Liver (tissue), 3 donors: ENCODE data around the gene BMP8A.
"Not testable (repeated sequence)": the region's sequence is repeated elsewhere in the genome, so short reads cannot be mapped to it uniquely, and the experiment has no call there.

ENCODE experiments used
- EGR1 ChIP-seq, 2 donors: IDR thresholded peaks; 2 replicates each; pipeline ENCODE4 v1.6.1; 2016 to 2018; ENCODE audit warnings: antibody characterized with exemption in 2 of 2, low read depth in 2 of 2
- FOXA1 ChIP-seq: IDR thresholded peaks from 2 replicates; pipeline ENCODE4 v1.6.1; 2016; ENCODE audit warnings: antibody characterized with exemption
- GABPA ChIP-seq, 2 donors: IDR thresholded peaks in 1 of 2; conservative IDR thresholded peaks in 1 of 2; 2 replicates each; pipeline ENCODE4 v1.6.1; 2016; ENCODE audit warnings: antibody characterized with exemption in 2 of 2, mild to moderate bottlenecking in 1 of 2, moderate library complexity in 1 of 2
- JUND ChIP-seq, 2 donors: IDR thresholded peaks; 2 replicates each; pipeline ENCODE4 v1.6.1; 2016; ENCODE audit warnings: antibody characterized with exemption in 2 of 2
- NR2F2 ChIP-seq: IDR thresholded peaks from 2 replicates; pipeline ENCODE4 v1.6.1; 2016; ENCODE audit warnings: antibody characterized with exemption
- RXRA ChIP-seq, 2 donors: IDR thresholded peaks; 2 replicates each; pipeline ENCODE4 v1.6.1; 2017 to 2018; ENCODE audit warnings: antibody characterized with exemption in 2 of 2, mild to moderate bottlenecking in 1 of 2
- SP1 ChIP-seq: IDR thresholded peaks from 2 replicates; pipeline ENCODE4 v1.6.1; 2018; ENCODE audit warnings: antibody characterized with exemption, mild to moderate bottlenecking
- TAF1 ChIP-seq: conservative IDR thresholded peaks from 2 replicates; pipeline ENCODE4 v1.6.1; 2016; ENCODE audit warnings: antibody characterized with exemption, mild to moderate bottlenecking
- YY1 ChIP-seq: IDR thresholded peaks from 2 replicates; pipeline ENCODE4 v1.6.1; 2016; ENCODE audit warnings: antibody characterized with exemption, mild to moderate bottlenecking
- TF ChIP-seq, protein P1 (sequence below): fragments of 150-350 bp; IDR thresholded peaks from 2 replicates; pipeline ENCODE4 v1.5.1; 2017; ENCODE audit warnings: improper control_type of control experiment, low read depth, low read length; ENCODE audit not compliant: missing input control
- TF ChIP-seq, protein P2 (sequence below): IDR thresholded peaks from 2 replicates; pipeline ENCODE4 v1.6.1; 2016; ENCODE audit warnings: antibody characterized with exemption, mild to moderate bottlenecking
- TF ChIP-seq, protein P3 (sequence below): IDR thresholded peaks from 2 replicates; pipeline ENCODE4 v1.6.1; 2016; ENCODE audit warnings: antibody characterized with exemption
- TF ChIP-seq, protein P4 (sequence below): IDR thresholded peaks from 2 replicates; pipeline ENCODE4 v1.6.1; 2016; ENCODE audit warnings: antibody characterized with exemption
- TF ChIP-seq, protein P5 (sequence below): IDR thresholded peaks from 2 replicates; pipeline ENCODE4 v1.6.1; 2016; ENCODE audit warnings: antibody characterized with exemption
- donor health status: healthy.
- donor health status: healthy.

DNA sequence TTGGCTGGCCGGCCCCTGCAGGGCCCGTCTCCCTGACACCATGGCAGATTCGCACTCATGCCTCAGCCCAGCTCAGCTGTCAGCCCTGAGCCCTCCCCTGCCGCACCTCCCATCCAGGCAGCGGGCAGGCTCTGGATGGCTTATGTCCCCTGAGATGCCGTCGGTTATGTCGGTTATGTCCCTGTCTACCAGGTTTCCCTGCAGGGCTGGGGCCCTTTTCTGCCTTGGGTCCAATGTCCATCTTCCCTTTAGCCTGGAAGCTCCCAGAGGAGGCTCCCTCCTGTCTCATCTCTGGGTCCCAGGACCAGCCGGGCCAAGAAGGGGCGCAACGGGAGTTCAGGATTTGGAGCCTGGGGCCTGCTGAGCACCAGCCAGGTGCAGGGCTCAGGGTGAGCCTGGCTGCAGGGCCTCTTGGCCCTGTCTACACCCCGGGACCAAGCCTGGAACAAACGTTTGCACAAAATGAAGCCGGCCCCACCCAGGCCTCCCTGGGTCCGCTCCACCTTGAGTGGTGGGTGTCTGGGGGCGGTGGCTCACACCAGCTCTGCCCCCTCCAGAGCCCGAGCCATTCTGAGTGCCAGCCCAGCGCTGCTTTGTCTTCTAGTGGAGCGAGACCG, 19.2 kb downstream of the BMP8A start:
- TF ChIP-seq, protein P1, sequence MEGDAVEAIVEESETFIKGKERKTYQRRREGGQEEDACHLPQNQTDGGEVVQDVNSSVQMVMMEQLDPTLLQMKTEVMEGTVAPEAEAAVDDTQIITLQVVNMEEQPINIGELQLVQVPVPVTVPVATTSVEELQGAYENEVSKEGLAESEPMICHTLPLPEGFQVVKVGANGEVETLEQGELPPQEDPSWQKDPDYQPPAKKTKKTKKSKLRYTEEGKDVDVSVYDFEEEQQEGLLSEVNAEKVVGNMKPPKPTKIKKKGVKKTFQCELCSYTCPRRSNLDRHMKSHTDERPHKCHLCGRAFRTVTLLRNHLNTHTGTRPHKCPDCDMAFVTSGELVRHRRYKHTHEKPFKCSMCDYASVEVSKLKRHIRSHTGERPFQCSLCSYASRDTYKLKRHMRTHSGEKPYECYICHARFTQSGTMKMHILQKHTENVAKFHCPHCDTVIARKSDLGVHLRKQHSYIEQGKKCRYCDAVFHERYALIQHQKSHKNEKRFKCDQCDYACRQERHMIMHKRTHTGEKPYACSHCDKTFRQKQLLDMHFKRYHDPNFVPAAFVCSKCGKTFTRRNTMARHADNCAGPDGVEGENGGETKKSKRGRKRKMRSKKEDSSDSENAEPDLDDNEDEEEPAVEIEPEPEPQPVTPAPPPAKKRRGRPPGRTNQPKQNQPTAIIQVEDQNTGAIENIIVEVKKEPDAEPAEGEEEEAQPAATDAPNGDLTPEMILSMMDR = not testable (repeated sequence)
- TF ChIP-seq, protein P2, sequence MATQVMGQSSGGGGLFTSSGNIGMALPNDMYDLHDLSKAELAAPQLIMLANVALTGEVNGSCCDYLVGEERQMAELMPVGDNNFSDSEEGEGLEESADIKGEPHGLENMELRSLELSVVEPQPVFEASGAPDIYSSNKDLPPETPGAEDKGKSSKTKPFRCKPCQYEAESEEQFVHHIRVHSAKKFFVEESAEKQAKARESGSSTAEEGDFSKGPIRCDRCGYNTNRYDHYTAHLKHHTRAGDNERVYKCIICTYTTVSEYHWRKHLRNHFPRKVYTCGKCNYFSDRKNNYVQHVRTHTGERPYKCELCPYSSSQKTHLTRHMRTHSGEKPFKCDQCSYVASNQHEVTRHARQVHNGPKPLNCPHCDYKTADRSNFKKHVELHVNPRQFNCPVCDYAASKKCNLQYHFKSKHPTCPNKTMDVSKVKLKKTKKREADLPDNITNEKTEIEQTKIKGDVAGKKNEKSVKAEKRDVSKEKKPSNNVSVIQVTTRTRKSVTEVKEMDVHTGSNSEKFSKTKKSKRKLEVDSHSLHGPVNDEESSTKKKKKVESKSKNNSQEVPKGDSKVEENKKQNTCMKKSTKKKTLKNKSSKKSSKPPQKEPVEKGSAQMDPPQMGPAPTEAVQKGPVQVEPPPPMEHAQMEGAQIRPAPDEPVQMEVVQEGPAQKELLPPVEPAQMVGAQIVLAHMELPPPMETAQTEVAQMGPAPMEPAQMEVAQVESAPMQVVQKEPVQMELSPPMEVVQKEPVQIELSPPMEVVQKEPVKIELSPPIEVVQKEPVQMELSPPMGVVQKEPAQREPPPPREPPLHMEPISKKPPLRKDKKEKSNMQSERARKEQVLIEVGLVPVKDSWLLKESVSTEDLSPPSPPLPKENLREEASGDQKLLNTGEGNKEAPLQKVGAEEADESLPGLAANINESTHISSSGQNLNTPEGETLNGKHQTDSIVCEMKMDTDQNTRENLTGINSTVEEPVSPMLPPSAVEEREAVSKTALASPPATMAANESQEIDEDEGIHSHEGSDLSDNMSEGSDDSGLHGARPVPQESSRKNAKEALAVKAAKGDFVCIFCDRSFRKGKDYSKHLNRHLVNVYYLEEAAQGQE = not testable (repeated sequence)
- TF ChIP-seq GABPA (IDR thresholded peaks at IDR 0.05 in 1 of 2, conservative IDR thresholded peaks at IDR 0.05 in 1 of 2); YY1; JUND (IDR thresholded peaks at IDR 0.05); RXRA (IDR thresholded peaks at IDR 0.05); FOXA1; TAF1; SP1; EGR1 (IDR thresholded peaks at IDR 0.05; ENCODE audit: low read depth in 2 of 2); NR2F2: not testable (repeated sequence)
- TF ChIP-seq, protein P3, sequence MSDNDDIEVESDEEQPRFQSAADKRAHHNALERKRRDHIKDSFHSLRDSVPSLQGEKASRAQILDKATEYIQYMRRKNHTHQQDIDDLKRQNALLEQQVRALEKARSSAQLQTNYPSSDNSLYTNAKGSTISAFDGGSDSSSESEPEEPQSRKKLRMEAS = not testable (repeated sequence)
- TF ChIP-seq, protein P4, sequence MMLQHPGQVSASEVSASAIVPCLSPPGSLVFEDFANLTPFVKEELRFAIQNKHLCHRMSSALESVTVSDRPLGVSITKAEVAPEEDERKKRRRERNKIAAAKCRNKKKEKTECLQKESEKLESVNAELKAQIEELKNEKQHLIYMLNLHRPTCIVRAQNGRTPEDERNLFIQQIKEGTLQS = not testable (repeated sequence)
- TF ChIP-seq, protein P5, sequence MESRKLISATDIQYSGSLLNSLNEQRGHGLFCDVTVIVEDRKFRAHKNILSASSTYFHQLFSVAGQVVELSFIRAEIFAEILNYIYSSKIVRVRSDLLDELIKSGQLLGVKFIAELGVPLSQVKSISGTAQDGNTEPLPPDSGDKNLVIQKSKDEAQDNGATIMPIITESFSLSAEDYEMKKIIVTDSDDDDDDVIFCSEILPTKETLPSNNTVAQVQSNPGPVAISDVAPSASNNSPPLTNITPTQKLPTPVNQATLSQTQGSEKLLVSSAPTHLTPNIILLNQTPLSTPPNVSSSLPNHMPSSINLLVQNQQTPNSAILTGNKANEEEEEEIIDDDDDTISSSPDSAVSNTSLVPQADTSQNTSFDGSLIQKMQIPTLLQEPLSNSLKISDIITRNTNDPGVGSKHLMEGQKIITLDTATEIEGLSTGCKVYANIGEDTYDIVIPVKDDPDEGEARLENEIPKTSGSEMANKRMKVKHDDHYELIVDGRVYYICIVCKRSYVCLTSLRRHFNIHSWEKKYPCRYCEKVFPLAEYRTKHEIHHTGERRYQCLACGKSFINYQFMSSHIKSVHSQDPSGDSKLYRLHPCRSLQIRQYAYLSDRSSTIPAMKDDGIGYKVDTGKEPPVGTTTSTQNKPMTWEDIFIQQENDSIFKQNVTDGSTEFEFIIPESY = not testable (repeated sequence)
